H9 (cell line): ENCODE data around the gene TTC9C. TPM values are rescaled to one million over a fixed set of nuclear protein-coding genes. Genes with fewer than 3 reads are reported as not detected.

ENCODE experiments used
- DNase-seq: peaks from one replicate; pipeline ENCODE4 v3.0.0-alpha.2; 2017
- H2AFZ ChIP-seq: one replicate; pipeline ENCODE4 v1.6.1; 2013; ENCODE audit warnings: mild to moderate bottlenecking, low read length, control low read depth, moderate library complexity
- H2AK5ac ChIP-seq: 2 replicates; pipeline ENCODE4 v1.6.1; 2013; ENCODE audit warnings: low read length, control low read depth, mixed read lengths; ENCODE audit not compliant: insufficient read length
- H2BK120ac ChIP-seq: one replicate; pipeline ENCODE4 v1.6.1; 2013; ENCODE audit warnings: low read depth, mild to moderate bottlenecking, low read length, control low read depth, inconsistent platforms; ENCODE audit not compliant: poor library complexity, severe bottlenecking
- H2BK12ac ChIP-seq: 2 replicates; pipeline ENCODE4 v1.6.1; 2013; ENCODE audit warnings: low read length, control low read depth, mixed read lengths, low read depth; ENCODE audit not compliant: insufficient read length
- H2BK15ac ChIP-seq: 2 replicates; pipeline ENCODE4 v1.6.1; 2013; ENCODE audit warnings: low read depth, low read length, control low read depth
- H2BK20ac ChIP-seq: one replicate; pipeline ENCODE4 v1.6.1; 2013; ENCODE audit warnings: low read depth, mild to moderate bottlenecking, low read length, control low read depth, inconsistent platforms; ENCODE audit not compliant: poor library complexity, severe bottlenecking
- H2BK5ac ChIP-seq: 2 replicates; pipeline ENCODE4 v1.6.1; 2013; ENCODE audit warnings: low read length, control low read depth, mixed read lengths; ENCODE audit not compliant: insufficient read length
- H3K14ac ChIP-seq: 2 replicates; pipeline ENCODE4 v1.6.1; 2013; ENCODE audit warnings: low read length, control low read depth; ENCODE audit not compliant: insufficient read depth
- H3K18ac ChIP-seq: 2 replicates; pipeline ENCODE4 v1.6.1; 2013; ENCODE audit warnings: low read depth, mild to moderate bottlenecking, mixed read lengths, low read length, control low read depth; ENCODE audit not compliant: insufficient read length
- H3K23ac ChIP-seq: 2 replicates; pipeline ENCODE4 v1.6.1; 2013; ENCODE audit warnings: low read length, control low read depth, mixed read lengths, low read depth; ENCODE audit not compliant: insufficient read length
- H3K23me2 ChIP-seq: 2 replicates; pipeline ENCODE4 v1.6.1; 2013; ENCODE audit warnings: low read depth, mild to moderate bottlenecking, mixed read lengths, low read length, control low read depth; ENCODE audit not compliant: insufficient read length, poor library complexity, severe bottlenecking
- H3K27ac ChIP-seq: 2 replicates; pipeline ENCODE4 v1.5.1; 2013; ENCODE audit warnings: low read length, control low read depth, mixed read lengths, low read depth; ENCODE audit not compliant: insufficient read length
- H3K27me3 ChIP-seq: 2 replicates; pipeline ENCODE4 v1.6.1; 2013; ENCODE audit warnings: low read length, control low read depth, inconsistent platforms; ENCODE audit not compliant: insufficient read depth
- H3K4ac ChIP-seq: 2 replicates; pipeline ENCODE4 v1.6.1; 2013; ENCODE audit warnings: low read depth, mild to moderate bottlenecking, control low read depth, inconsistent platforms, low read length, moderate library complexity
- H3K4me1 ChIP-seq: 2 replicates; pipeline ENCODE4 v1.6.1; 2013; ENCODE audit warnings: low read length, control low read depth, inconsistent platforms; ENCODE audit not compliant: insufficient read depth
- H3K4me2 ChIP-seq: 2 replicates; pipeline ENCODE4 v1.6.1; 2013; ENCODE audit warnings: low read length, control low read depth, mixed read lengths; ENCODE audit not compliant: insufficient read length, insufficient read depth
- H3K56ac ChIP-seq: 2 replicates; pipeline ENCODE4 v1.6.1; 2013; ENCODE audit warnings: low read depth, mild to moderate bottlenecking, mixed read lengths, low read length, control low read depth; ENCODE audit not compliant: insufficient read length
- H3K79me1 ChIP-seq: 2 replicates; pipeline ENCODE4 v1.6.1; 2013; ENCODE audit warnings: low read depth, mild to moderate bottlenecking, moderate library complexity, low read length, control low read depth, inconsistent platforms; ENCODE audit not compliant: insufficient read depth, poor library complexity, severe bottlenecking
- H3K79me2 ChIP-seq: 2 replicates; pipeline ENCODE4 v1.6.1; 2013; ENCODE audit warnings: low read length, control low read depth, inconsistent platforms; ENCODE audit not compliant: insufficient read depth
- H3K9ac ChIP-seq: 2 replicates; pipeline ENCODE4 v1.6.1; 2013; ENCODE audit warnings: low read length, control low read depth, mixed read lengths; ENCODE audit not compliant: insufficient read length; ENCODE audit errors: extremely low read depth
- H3K9me3 ChIP-seq: one replicate; pipeline ENCODE4 v1.6.1; 2013; ENCODE audit warnings: low read depth, low read length, inconsistent platforms; ENCODE audit not compliant: control insufficient read depth
- H3T11ph ChIP-seq: one replicate; pipeline ENCODE4 v1.6.1; 2013; ENCODE audit warnings: mild to moderate bottlenecking, low read length, control low read depth, inconsistent platforms
- H4K20me1 ChIP-seq: one replicate; pipeline ENCODE4 v1.6.1; 2013; ENCODE audit not compliant: control insufficient read depth, insufficient read length, insufficient read depth
- H4K5ac ChIP-seq: 2 replicates; pipeline ENCODE4 v1.6.1; 2013; ENCODE audit warnings: low read depth, mild to moderate bottlenecking, mixed read lengths, low read length, control low read depth; ENCODE audit not compliant: insufficient read length
- H4K8ac ChIP-seq: replicated peaks from 2 replicates; pipeline ENCODE4 v1.6.1; 2013; ENCODE audit warnings: low read length, control low read depth, mixed read lengths, low read depth; ENCODE audit not compliant: insufficient read length
- H4K91ac ChIP-seq: 2 replicates; pipeline ENCODE4 v1.6.1; 2013; ENCODE audit warnings: low read depth, mild to moderate bottlenecking, moderate library complexity, mixed read lengths, low read length, control low read depth; ENCODE audit not compliant: insufficient read length
- H3K27ac Mint-ChIP-seq, 3 experiments: 2 replicates in 2 of 3; 3 replicates in 1 of 3; pipeline ENCODE4 v1.8.0; 2020 to 2021; ENCODE audit warnings: mixed read lengths in 3 of 3, mild to moderate bottlenecking in 1 of 3, moderate library complexity in 1 of 3
- H3K27me3 Mint-ChIP-seq: 2 replicates; pipeline ENCODE4 v1.8.0; 2021; ENCODE audit warnings: low read depth, mild to moderate bottlenecking, moderate library complexity, mixed read lengths
- H3K36me3 Mint-ChIP-seq, 3 experiments: 2 replicates in 2 of 3; 3 replicates in 1 of 3; pipeline ENCODE4 v1.8.0; 2020 to 2021; ENCODE audit warnings: low read depth in 3 of 3, mixed read lengths in 3 of 3; ENCODE audit not compliant: insufficient read depth in 1 of 3
- H3K4me1 Mint-ChIP-seq, 2 experiments: 2 replicates each; pipeline ENCODE4 v1.8.0; 2020; ENCODE audit warnings: mixed read lengths in 2 of 2
- H3K4me3 Mint-ChIP-seq, 2 experiments: 2 replicates in 1 of 2; 3 replicates in 1 of 2; pipeline ENCODE4 v1.8.0; 2020 to 2021; ENCODE audit warnings: mild to moderate bottlenecking in 2 of 2, mixed read lengths in 2 of 2, moderate library complexity in 1 of 2
- H3K9me3 Mint-ChIP-seq, 2 experiments: 2 replicates in 1 of 2; 3 replicates in 1 of 2; pipeline ENCODE4 v1.8.0; 2020; ENCODE audit warnings: mild to moderate bottlenecking in 2 of 2, mixed read lengths in 2 of 2, moderate library complexity in 1 of 2
- WGBS: extraction: QIAGEN DNeasy Blood & Tissue Kit; methylation state at CpG from one replicate; pipeline ENCODE4 v1.1.7; 2013; ENCODE audit warnings: missing lambda C conversion rate, low lambda C conversion rate, mixed read lengths; ENCODE audit not compliant: insufficient read length; ENCODE audit errors: extremely low coverage; 5-methylcytosine and 5-hydroxymethylcytosine counted together
- total RNA-seq: library from RNA; stranded (reverse); gene quantifications from 2 replicates; pipeline ENCODE4 v1.2.1, GENCODE V29; 2021
- TF ChIP-seq, protein P1 (sequence below): fragments of 200-600 bp; sonication (generic); conservative IDR thresholded peaks from 3 replicates; pipeline ENCODE4 v1.8.0; 2021; ENCODE audit warnings: antibody characterized with exemption, mild to moderate bottlenecking

The TTC9C gene
- total RNA-seq, 1 experiment from 2014 or later = 33.4 TPM

GRCh38 chr11:62680825-62681240 lies 47.5 kb upstream of the TTC9C start:
- no peak overlapping the region for H2BK5ac ChIP-seq
- H3K36me3 Mint-ChIP-seq = peaks cover 12 to 25% (median 22%) of the 10 kb centered on the region in 3 experiments; a peak in 6 of 7 replicates
- peak overlapping the region; percentile 0 to 15; a peak in 2 of 5 replicates for H3K4me3 Mint-ChIP-seq
- no peak overlapping the region for H2AK5ac ChIP-seq
- no peak overlapping the region for H2BK12ac ChIP-seq
- H4K20me1 ChIP-seq = no peaks in the 10 kb centered on the region
- no peak overlapping the region for H3K9ac ChIP-seq
- H3K23me2 ChIP-seq = peaks cover 8% of the 10 kb centered on the region
- H3K4me1 ChIP-seq = no peaks in the 10 kb centered on the region
- H3K27ac Mint-ChIP-seq = peak overlapping the region in 1 of 3 experiments; percentile 66; a peak in 1 of 7 replicates
- H3K27ac ChIP-seq = no peak overlapping the region
- no peak overlapping the region for H4K5ac ChIP-seq
- no peaks in the 10 kb centered on the region for H3K79me2 ChIP-seq
- H3K4me1 Mint-ChIP-seq = peaks cover 15 to 20% of the 10 kb centered on the region in 2 experiments
- no peak for DNase-seq
- no CpG with 5 or more reads among the region's 4 CpGs for WGBS
- H2AFZ ChIP-seq = no peak overlapping the region
- no peaks in the 10 kb centered on the region for H3K9me3 ChIP-seq
- no peak overlapping the region for H3K4me2 ChIP-seq
- no peak overlapping the region for H2BK15ac ChIP-seq
- H3K27me3 Mint-ChIP-seq = no peaks in the 10 kb centered on the region
- H3K79me1 ChIP-seq = no peaks in the 10 kb centered on the region
- no peak overlapping the region for H3T11ph ChIP-seq
- H3K14ac ChIP-seq = no peak overlapping the region
- no peak overlapping the region for H2BK120ac ChIP-seq
- H4K8ac ChIP-seq = no peak overlapping the region
- 0 out of 5 replicates have a peak, but pooled peaks cover 0 to 2% of the 10 kb centered on the region in 2 experiments for H3K9me3 Mint-ChIP-seq
- TF ChIP-seq, protein P1, sequence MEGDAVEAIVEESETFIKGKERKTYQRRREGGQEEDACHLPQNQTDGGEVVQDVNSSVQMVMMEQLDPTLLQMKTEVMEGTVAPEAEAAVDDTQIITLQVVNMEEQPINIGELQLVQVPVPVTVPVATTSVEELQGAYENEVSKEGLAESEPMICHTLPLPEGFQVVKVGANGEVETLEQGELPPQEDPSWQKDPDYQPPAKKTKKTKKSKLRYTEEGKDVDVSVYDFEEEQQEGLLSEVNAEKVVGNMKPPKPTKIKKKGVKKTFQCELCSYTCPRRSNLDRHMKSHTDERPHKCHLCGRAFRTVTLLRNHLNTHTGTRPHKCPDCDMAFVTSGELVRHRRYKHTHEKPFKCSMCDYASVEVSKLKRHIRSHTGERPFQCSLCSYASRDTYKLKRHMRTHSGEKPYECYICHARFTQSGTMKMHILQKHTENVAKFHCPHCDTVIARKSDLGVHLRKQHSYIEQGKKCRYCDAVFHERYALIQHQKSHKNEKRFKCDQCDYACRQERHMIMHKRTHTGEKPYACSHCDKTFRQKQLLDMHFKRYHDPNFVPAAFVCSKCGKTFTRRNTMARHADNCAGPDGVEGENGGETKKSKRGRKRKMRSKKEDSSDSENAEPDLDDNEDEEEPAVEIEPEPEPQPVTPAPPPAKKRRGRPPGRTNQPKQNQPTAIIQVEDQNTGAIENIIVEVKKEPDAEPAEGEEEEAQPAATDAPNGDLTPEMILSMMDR = peak; percentile 46; the same call in 2 of the 3 replicates
- H3K4ac ChIP-seq = no peak overlapping the region
- H3K23ac ChIP-seq = no peak overlapping the region
- H3K18ac ChIP-seq = no peak overlapping the region
- no peak overlapping the region for H2BK20ac ChIP-seq
- H4K91ac ChIP-seq = no peak overlapping the region
- no peaks in the 10 kb centered on the region for H3K27me3 ChIP-seq
- no peak overlapping the region for H3K56ac ChIP-seq
